Smooth muscle cell (in vitro differentiated cells): Measurements from ENCODE around the gene AIFM1. TPM values are rescaled to one million over a fixed set of nuclear protein-coding genes. Genes with fewer than 3 reads are reported as not detected.

ENCODE experiments used
- DNase-seq: peaks from one replicate; lab custom pipeline; 2025; ENCODE audit not compliant: unreplicated experiment; lab: John Stamatoyannopoulos, UW
- H2AFZ ChIP-seq: fragments of 200-600 bp; sonication (generic); 2 replicates; pipeline ENCODE4 v1.6.0; 2016; ENCODE audit warnings: antibody characterized with exemption, low read depth, mild to moderate bottlenecking
- H3F3A ChIP-seq: fragments of 200-600 bp; sonication (generic); 2 replicates; pipeline ENCODE4 v1.6.0; 2017; ENCODE audit warnings: antibody characterized with exemption, low read depth
- H3K27ac ChIP-seq: fragments of 200-600 bp; sonication (generic); 2 replicates; pipeline ENCODE4 v1.5.1; 2016; ENCODE audit warnings: low read depth, mild to moderate bottlenecking
- H3K27me3 ChIP-seq: fragments of 200-600 bp; sonication (generic); 2 replicates; pipeline ENCODE4 v1.6.1; 2016; ENCODE audit warnings: low read depth, mild to moderate bottlenecking
- H3K36me3 ChIP-seq: fragments of 200-600 bp; sonication (generic); 2 replicates; pipeline ENCODE4 v1.5.1; 2016; ENCODE audit warnings: low read depth
- H3K4me1 ChIP-seq: fragments of 200-600 bp; sonication (generic); 2 replicates; pipeline ENCODE4 v1.5.1; 2016; ENCODE audit warnings: low read depth
- H3K4me2 ChIP-seq: fragments of 200-600 bp; sonication (generic); 2 replicates; pipeline ENCODE4 v1.6.0; 2016; ENCODE audit warnings: mild to moderate bottlenecking
- H3K4me3 ChIP-seq: fragments of 200-600 bp; sonication (generic); 2 replicates; pipeline ENCODE4 v1.5.1; 2016; ENCODE audit warnings: mild to moderate bottlenecking
- H3K79me2 ChIP-seq: fragments of 200-600 bp; sonication (generic); 2 replicates; pipeline ENCODE4 v1.6.0; 2016; ENCODE audit warnings: low read depth, mild to moderate bottlenecking
- H3K9ac ChIP-seq: fragments of 200-600 bp; sonication (generic); 2 replicates; pipeline ENCODE4 v1.6.0; 2016; ENCODE audit warnings: low read depth
- H3K9me3 ChIP-seq: fragments of 200-600 bp; sonication (generic); replicated peaks from 2 replicates; pipeline ENCODE4 v1.5.1; 2016; ENCODE audit warnings: low read depth
- H4K20me1 ChIP-seq: fragments of 200-600 bp; sonication (generic); 2 replicates; pipeline ENCODE4 v1.6.0; 2016; ENCODE audit warnings: low read depth
- CTCF ChIP-seq: fragments of 200-600 bp; sonication (generic); IDR thresholded peaks from 2 replicates; pipeline ENCODE4 v1.5.1; 2017; ENCODE audit warnings: borderline replicate concordance, mild to moderate bottlenecking, antibody characterized with exemption; ENCODE audit not compliant: insufficient read depth, poor library complexity, severe bottlenecking
- WGBS: methylation state at CpG from one replicate; pipeline ENCODE4 v1.1.7; 2016; ENCODE audit warnings: low lambda C conversion rate; 5-methylcytosine and 5-hydroxymethylcytosine counted together
- polyA plus RNA-seq: library from polyadenylated mRNA; unstranded; fragments of >200 nt; fragmentation: Nextera tagmentation; extraction: Ambion mirVana; gene quantifications from 2 replicates; pipeline ENCODE4 v1.2.1, GENCODE V29; 2016
- total RNA-seq: library from RNA; depleted of rRNA; stranded (reverse); fragments of >200 nt; gene quantifications from 2 replicates; pipeline ENCODE4 v1.2.3, GENCODE V29; 2014

Gene AIFM1
- total and polyA plus RNA-seq, 2 experiments from 2014 or later = 35.8 to 39.0 TPM

- Histone ChIP-seq H3K4me2 (no peak overlapping the region), H3K9ac (no peak overlapping the region), H3F3A (no peaks in the 10 kb centered on the region), H3K27ac (no peak overlapping the region), H3K4me1 (no peaks in the 10 kb centered on the region), H3K27me3 (no peaks in the 10 kb centered on the region), H3K4me3 (no peak overlapping the region), H4K20me1 (peaks cover 35% of the 10 kb centered on the region), H2AFZ (no peak overlapping the region), H3K79me2 (no peaks in the 10 kb centered on the region), H3K9me3 (no peaks in the 10 kb centered on the region), H3K36me3 (no peaks in the 10 kb centered on the region)
- 71% methylated on average over 12 of the region's 12 CpGs for WGBS
- TF ChIP-seq CTCF = no peak
- no peak for DNase-seq
Observed at GRCh38 chrX:130081421-130082045, 84.1 kb downstream of the AIFM1 start.

GRCh38 chrX:130080791-130081367 lies 84.8 kb downstream of the AIFM1 start:
- WGBS = 79% methylated on average over 7 of the region's 7 CpGs
- no peaks in the 10 kb centered on the region for H3K9me3 ChIP-seq
- H3K9ac ChIP-seq = no peak overlapping the region
- H3K79me2 ChIP-seq = no peaks in the 10 kb centered on the region
- no peaks in the 10 kb centered on the region for H3K27me3 ChIP-seq
- no peak for DNase-seq
- H3K4me3 ChIP-seq = no peak overlapping the region
- no peaks in the 10 kb centered on the region for H3K4me1 ChIP-seq
- TF ChIP-seq CTCF = no peak
- H3K4me2 ChIP-seq = no peak overlapping the region
- no peak overlapping the region for H2AFZ ChIP-seq
- H3K27ac ChIP-seq = no peak overlapping the region
- no peaks in the 10 kb centered on the region for H3K36me3 ChIP-seq
- H4K20me1 ChIP-seq = peaks cover 30% of the 10 kb centered on the region
- H3F3A ChIP-seq = no peaks in the 10 kb centered on the region

- no peak overlapping the region for H3K27ac ChIP-seq
- H3K27me3 ChIP-seq = no peaks in the 10 kb centered on the region
- H3K4me1 ChIP-seq = no peaks in the 10 kb centered on the region
- peaks cover 25% of the 10 kb centered on the region for H4K20me1 ChIP-seq
- TF ChIP-seq CTCF = peak; percentile 59
- no peaks in the 10 kb centered on the region for H3K36me3 ChIP-seq
- 63% methylated on average over 9 of the region's 9 CpGs for WGBS
- no peak overlapping the region for H3K4me2 ChIP-seq
- no peaks in the 10 kb centered on the region for H3K9me3 ChIP-seq
- no peak overlapping the region for H3K4me3 ChIP-seq
- H2AFZ ChIP-seq = no peak overlapping the region
- H3K79me2 ChIP-seq = no peaks in the 10 kb centered on the region
- H3F3A ChIP-seq = no peaks in the 10 kb centered on the region
- H3K9ac ChIP-seq = no peak overlapping the region
- no peak for DNase-seq
Observed at GRCh38 chrX:130079824-130080406, 85.7 kb downstream of the AIFM1 start.

Other genes starting within 250 kb of the AIFM1 start
- 3.0 TPM in 2 replicates for gene BCORL1, start 183.2 kb downstream of the AIFM1 start, total RNA-seq
- gene BCORL1, start 183.2 kb downstream of the AIFM1 start, polyA plus RNA-seq = 8.0 and 14.8 TPM in 2 replicates
- gene ELF4, start 55.3 kb downstream of the AIFM1 start, total RNA-seq = 12.0 and 12.1 TPM in 2 replicates
- gene ELF4, start 55.3 kb downstream of the AIFM1 start, polyA plus RNA-seq = 12.6 and 16.3 TPM in 2 replicates
- gene RAB33A, start 6.1 kb upstream of the AIFM1 start, total RNA-seq = 0.58 and 1.4 TPM in 2 replicates
- 2.2 and 2.6 TPM in 2 replicates for gene RAB33A, start 6.1 kb upstream of the AIFM1 start, polyA plus RNA-seq
- gene ZNF280C, start 103.1 kb upstream of the AIFM1 start, total RNA-seq = 7.7 and 12.4 TPM in 2 replicates
- 1.5 TPM in 2 replicates for gene ZNF280C, start 103.1 kb upstream of the AIFM1 start, polyA plus RNA-seq
- 14.3 and 16.1 TPM in 2 replicates for gene SLC25A14, start 174.1 kb upstream of the AIFM1 start, total RNA-seq
- 18.7 and 24.7 TPM in 2 replicates for gene SLC25A14, start 174.1 kb upstream of the AIFM1 start, polyA plus RNA-seq
- not detected in 2 replicates for gene GPR119, start 219.8 kb upstream of the AIFM1 start, total RNA-seq
- not detected in 2 replicates for gene GPR119, start 219.8 kb upstream of the AIFM1 start, polyA plus RNA-seq
- gene RBMX2, start 236.1 kb upstream of the AIFM1 start, total RNA-seq = 19.8 and 25.7 TPM in 2 replicates
- gene RBMX2, start 236.1 kb upstream of the AIFM1 start, polyA plus RNA-seq = 15.9 and 19.2 TPM in 2 replicates